ENCODE measurements around the gene RPS29. TPM values are rescaled to one million over a fixed set of nuclear protein-coding genes. Genes with fewer than 3 reads are reported as not detected.

RPS29 gene
- polyA plus RNA-seq, 2 of the 4 experiments (the other 2 are of a cell fraction) = 3,539 to 3,909 TPM

GRCh38 chr14:49622022-49622607 lies 35.9 kb upstream of the RPS29 start:
- H3K4me2 ChIP-seq = peak overlapping the region; percentile 94
- H3K4me1 ChIP-seq = peaks cover 53% of the 10 kb centered on the region
- no peaks in the 10 kb centered on the region for H3K9me3 ChIP-seq
- FAIRE-seq = no peak
- TF ChIP-seq KDM1A (IDR thresholded peaks at IDR 0.05; ENCODE audit: low read depth) = no peak
- TF ChIP-seq EP300 (IDR thresholded peaks at IDR 0.05) = no peak
- TF ChIP-seq MAZ (IDR thresholded peaks at IDR 0.05; ENCODE audit: borderline replicate concordance, low read depth, low read length) = no peak
- no peak for TF ChIP-seq KDM5A (IDR thresholded peaks at IDR 0.05)
- no peak for TF ChIP-seq HOXB5 (CRISPR knock-in tag; IDR thresholded peaks at IDR 0.05)
- no peak for TF ChIP-seq RAD21 (conservative IDR thresholded peaks at IDR 0.05 in 1 of 2, IDR thresholded peaks at IDR 0.05 in 1 of 2)
- no peak for TF ChIP-seq MAFK (IDR thresholded peaks at IDR 0.05; ENCODE audit: partially characterized antibody)
- no peak for TF ChIP-seq USF2 (IDR thresholded peaks at IDR 0.05)
- no peak for TF ChIP-seq EHMT2 (IDR thresholded peaks at IDR 0.05; ENCODE audit: low read depth)
- TF ChIP-seq CBX2 (IDR thresholded peaks at IDR 0.05; ENCODE audit: borderline replicate concordance, low read depth) = no peak
- TF ChIP-seq CBX8 (IDR thresholded peaks at IDR 0.05) = no peak
- no peak for TF ChIP-seq RFX5 (IDR thresholded peaks at IDR 0.05)
- TF ChIP-seq FOSL2 (IDR thresholded peaks at IDR 0.05) = no peak
- TF ChIP-seq FOSL2 (CRISPR knock-in tag; IDR thresholded peaks at IDR 0.05) = no peak
- CTCF ChIA-PET = interaction anchor here (1.5 to 5.2 kb wide), 4 partner anchors 10 to 146 kb away, joined by 4 to 55 read pairs (median 6); partner anchors contain the start of genes DNAAF2, KLHDC2 and LRR1
- DNase-seq (ENCODE audit: low read depth in 1 of 2, low spot score in 1 of 2) = no peak
- POLR2A ChIA-PET = interaction anchor here (0.6 to 3.3 kb wide), 4 partner anchors 10 to 180 kb away, joined by 3 to 46 read pairs (median 14); partner anchors contain the start of genes DNAAF2 and KLHDC2
- peak overlapping the region; percentile 95 to 96; a peak in 5 of 6 replicates for H3K27ac ChIP-seq
- peak overlapping the region; percentile 78 for H3K4me3 ChIP-seq
- WGBS (ENCODE audit: missing lambda C conversion rate) = 19% methylated on average over 3 of the region's 3 CpGs
- ATAC-seq = no peak

- FAIRE-seq (no peak), ATAC-seq (peak; percentile 64 to 71), DNase-seq (ENCODE audit: low read depth in 1 of 2, low spot score in 1 of 2) (peak in 1 of 2 experiments; percentile 80)
- Histone ChIP-seq H3K4me1 (peaks cover 55% of the 10 kb centered on the region), H3K9me3 (no peaks in the 10 kb centered on the region), H3K4me2 (peak overlapping the region; percentile 94), H3K4me3 (peak overlapping the region; percentile 78), H3K27ac (peak overlapping the region; percentile 95 to 96)
- TF ChIP-seq EHMT2 (IDR thresholded peaks at IDR 0.05; ENCODE audit: low read depth) = no peak
- no peak for TF ChIP-seq CEBPB (IDR thresholded peaks at IDR 0.05)
- TF ChIP-seq MAX (IDR thresholded peaks at IDR 0.05) = peak; percentile 52; the same call in 1 of the 2 replicates
- no peak for TF ChIP-seq MAFK (IDR thresholded peaks at IDR 0.05; ENCODE audit: partially characterized antibody)
- TF ChIP-seq ZSCAN20 (CRISPR knock-in tag; IDR thresholded peaks at IDR 0.05) = no peak
- TF ChIP-seq EP300 (IDR thresholded peaks at IDR 0.05) = no peak
- no peak for TF ChIP-seq FOSL2 (IDR thresholded peaks at IDR 0.05)
- TF ChIP-seq FOSL2 (CRISPR knock-in tag; IDR thresholded peaks at IDR 0.05) = no peak
- no peak for TF ChIP-seq RFX5 (IDR thresholded peaks at IDR 0.05)
- TF ChIP-seq HDAC2 (IDR thresholded peaks at IDR 0.05) = no peak
- TF ChIP-seq JUNB (IDR thresholded peaks at IDR 0.05) = no peak
- TF ChIP-seq HEYL (CRISPR knock-in tag; IDR thresholded peaks at IDR 0.05) = no peak
- no peak for TF ChIP-seq CBX2 (IDR thresholded peaks at IDR 0.05; ENCODE audit: borderline replicate concordance, low read depth)
- no peak for TF ChIP-seq RCOR1 (IDR thresholded peaks at IDR 0.05; ENCODE audit: low read depth, low read length)
- 0 out of 2 replicates have a peak, but pooled peaks have one; percentile 11 for TF ChIP-seq PBX3 (IDR thresholded peaks at IDR 0.05)
- ChIA-PET POLR2A (interaction anchor here (0.6 to 3.3 kb wide), 13 partner anchors 9 to 241 kb away, joined by 3 to 50 read pairs (median 8); partner anchors contain the start of genes DNAAF2, KLHDC2, LRR1 and NEMF), CTCF (interaction anchor here (1.1 to 5.2 kb wide), 5 partner anchors 9 to 231 kb away, joined by 4 to 55 read pairs (median 7); partner anchors contain the start of genes DNAAF2, LRR1 and NEMF)
- WGBS (ENCODE audit: missing lambda C conversion rate) = 16% methylated on average over 12 of the region's 65 CpGs
These were observed 35.1 kb upstream of the RPS29 start for GRCh38 chr14:49621114-49621881.
